HG03066 (cell line): Measurements from ENCODE around the gene DPRX.

ENCODE experiments used
- ATAC-seq: cut with Tn5 transposase; IDR thresholded peaks from one replicate; pipeline ENCODE4 v1.9.1; 2021; ENCODE audit warnings: low read depth; ENCODE audit not compliant: unreplicated experiment

Gene DPRX

GRCh38 chr19:53631949-53632407 is at the start of gene DPRX:
DPRX (plus strand) TSS chr19:53631999; CDS start chr19:53632107, 108 bp downstream.
- no peak for ATAC-seq

GRCh38 chr19:53583181-53583580 is 48.6 kb upstream of the DPRX start:
- no peak for ATAC-seq

- no peak for ATAC-seq
Measured at GRCh38 chr19:53586277-53586691, 45.5 kb upstream of the DPRX start.

GRCh38 chr19:53594811-53595509 is 36.8 kb upstream of the DPRX start:
- ATAC-seq: no peak

- ATAC-seq: no peak
Measured at GRCh38 chr19:53595510-53595867, 36.3 kb upstream of the DPRX start.

GRCh38 chr19:53596056-53596455 is 35.7 kb upstream of the DPRX start:
- no peak for ATAC-seq

GRCh38 chr19:53597023-53597422 is 34.8 kb upstream of the DPRX start:
- ATAC-seq: no peak

GRCh38 chr19:53598361-53598760 is 33.4 kb upstream of the DPRX start:
- no peak for ATAC-seq

- ATAC-seq: no peak
Measured at GRCh38 chr19:53600217-53600616, 31.6 kb upstream of the DPRX start.

GRCh38 chr19:53606031-53606430 is 25.8 kb upstream of the DPRX start:
- no peak for ATAC-seq

- no peak for ATAC-seq
Measured at GRCh38 chr19:53608381-53608780, 23.4 kb upstream of the DPRX start.

GRCh38 chr19:53612762-53613526 is 18.9 kb upstream of the DPRX start:
- no peak for ATAC-seq

- ATAC-seq: no peak
Measured at GRCh38 chr19:53621885-53622740, 9.7 kb upstream of the DPRX start.

- ATAC-seq: no peak
Measured at GRCh38 chr19:53624771-53625545, 6.8 kb upstream of the DPRX start.

GRCh38 chr19:53626486-53626885 is 5.3 kb upstream of the DPRX start:
- no peak for ATAC-seq

- ATAC-seq: no peak
Measured at GRCh38 chr19:53626976-53627375, 4.8 kb upstream of the DPRX start.

- ATAC-seq: no peak
Measured at GRCh38 chr19:53634768-53635167, 3.0 kb downstream of the DPRX start.

- no peak for ATAC-seq
Measured at GRCh38 chr19:53639471-53639870, 7.7 kb downstream of the DPRX start.

- no peak for ATAC-seq
Measured at GRCh38 chr19:53642381-53643099, 10.7 kb downstream of the DPRX start.
